Spleen (tissue), 7 donors: ENCODE data around the gene GAS7.

Source experiments
- CTCF ChIP-seq, 11 experiments: fragments of 200-600 bp in 7 of 11; fragments of 450-650 bp in 4 of 11; sonication (generic) in 4 of 11; IDR thresholded peaks in 8 of 11; conservative IDR thresholded peaks in 3 of 11; 1 replicate in 7 of 11; 2 replicates in 4 of 11; pipeline versions ENCODE4 v1.4.0 to v1.8.0; 2016 to 2021; ENCODE audit warnings: antibody characterized with exemption in 11 of 11, inconsistent platforms in 4 of 11, mild to moderate bottlenecking in 1 of 11
- POLR2A ChIP-seq, 3 donors: fragments of 450-650 bp; IDR thresholded peaks; one replicate each; pipeline ENCODE4 v1.5.1; 2017; ENCODE audit warnings: antibody characterized with exemption in 3 of 3, mild to moderate bottlenecking in 1 of 3
- donor health status: DM: no; HTN: no; CAD: no; lungs with moderate emphysema.
- donor health status: DM: no; HTN: no; CAD: no.
- donor health status: DM: no; HTN: no; CAD: no.

- TF ChIP-seq CTCF (IDR thresholded peaks at IDR 0.05 in 8 of 11, conservative IDR thresholded peaks at IDR 0.05 in 3 of 11) (no peak), POLR2A (IDR thresholded peaks at IDR 0.05) (no peak)
These were observed 176.0 kb downstream of the GAS7 start for GRCh38 chr17:10022416-10022815.
